Rectal smooth muscle tissue (tissue), 1 donor: ENCODE measurements around the gene AHSG.

Experiments
- H3K27ac ChIP-seq: one replicate; pipeline ENCODE4 v1.7.0; 2013; ENCODE audit warnings: low read depth, low read length, inconsistent platforms
- H3K27me3 ChIP-seq: one replicate; pipeline ENCODE4 v1.7.0; 2013; ENCODE audit warnings: low read length; ENCODE audit not compliant: control insufficient read depth, insufficient read depth
- H3K36me3 ChIP-seq: one replicate; pipeline ENCODE4 v1.7.0; 2013; ENCODE audit warnings: low read length; ENCODE audit not compliant: control insufficient read depth, insufficient read depth
- H3K4me1 ChIP-seq: one replicate; pipeline ENCODE4 v1.7.0; 2013; ENCODE audit warnings: low read length; ENCODE audit not compliant: control insufficient read depth, insufficient read depth
- H3K4me3 ChIP-seq: one replicate; pipeline ENCODE4 v1.7.0; 2013; ENCODE audit warnings: low read length
- H3K9ac ChIP-seq: one replicate; pipeline ENCODE4 v1.7.0; 2013; ENCODE audit warnings: low read length

Gene AHSG

DNA sequence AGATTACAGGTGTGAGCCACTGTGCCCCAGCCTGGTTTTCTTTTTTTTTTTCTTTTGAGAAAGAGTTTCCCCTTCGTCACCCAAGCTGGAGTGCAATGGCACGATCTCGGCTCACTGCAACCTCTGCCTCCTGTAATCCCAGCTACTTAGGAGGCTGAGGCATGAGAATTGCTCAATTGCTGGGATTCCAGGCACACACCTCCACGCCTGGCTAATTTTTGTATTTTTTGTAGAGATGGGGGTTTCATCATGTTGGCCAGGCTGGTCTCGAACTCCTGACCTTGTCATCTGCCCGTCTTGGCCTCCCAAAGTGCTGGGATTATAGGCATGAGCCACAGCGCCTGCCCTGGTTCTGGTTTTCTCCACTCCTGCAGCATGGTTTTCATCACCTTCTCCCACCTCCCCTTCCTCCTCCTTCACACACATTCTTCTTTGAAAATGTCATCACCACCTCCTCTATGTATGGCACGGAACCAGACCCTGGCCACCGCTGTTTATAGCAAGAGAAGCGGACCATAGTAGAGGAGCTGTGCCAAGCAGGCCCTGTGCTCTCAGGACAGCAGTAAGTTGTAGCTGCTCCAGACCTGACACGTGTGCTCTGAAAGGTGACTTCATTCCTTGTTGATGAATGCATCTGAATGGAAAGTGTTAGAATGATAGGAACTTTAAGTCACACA is 14.6 kb upstream of the AHSG start:
- Histone ChIP-seq H3K4me3 (no peak overlapping the region), H3K27ac (no peak overlapping the region)

DNA sequence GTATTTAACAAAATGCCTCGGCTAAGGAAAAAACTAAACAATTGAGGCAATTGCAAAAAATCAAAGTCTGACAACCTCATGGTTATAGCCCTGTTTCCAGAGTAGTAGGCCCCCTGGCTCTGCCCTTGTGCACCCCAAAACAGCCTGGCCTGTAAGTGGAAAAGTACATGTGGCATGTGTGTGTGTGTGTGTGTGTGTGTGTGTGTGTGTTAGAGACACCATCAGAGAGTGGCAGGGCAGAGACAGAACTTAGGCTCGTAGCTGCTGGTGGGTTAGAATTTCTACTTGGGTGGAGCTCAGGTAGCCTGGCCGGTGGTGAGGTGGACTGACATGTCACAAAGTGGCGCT is 14.1 kb upstream of the AHSG start:
- Histone ChIP-seq H3K9ac (no peak overlapping the region), H3K4me3 (no peak overlapping the region), H3K27me3 (no peaks in the 10 kb centered on the region), H3K27ac (no peak overlapping the region), H3K36me3 (no peaks in the 10 kb centered on the region), H3K4me1 (no peaks in the 10 kb centered on the region)

More for the DNA sequence above, 14.6 kb upstream of the AHSG start:
- H3K4me1 ChIP-seq: no peaks in the 10 kb centered on the region
- H3K9ac ChIP-seq: no peak overlapping the region
- H3K27me3 ChIP-seq: no peaks in the 10 kb centered on the region
- H3K36me3 ChIP-seq: no peaks in the 10 kb centered on the region

DNA sequence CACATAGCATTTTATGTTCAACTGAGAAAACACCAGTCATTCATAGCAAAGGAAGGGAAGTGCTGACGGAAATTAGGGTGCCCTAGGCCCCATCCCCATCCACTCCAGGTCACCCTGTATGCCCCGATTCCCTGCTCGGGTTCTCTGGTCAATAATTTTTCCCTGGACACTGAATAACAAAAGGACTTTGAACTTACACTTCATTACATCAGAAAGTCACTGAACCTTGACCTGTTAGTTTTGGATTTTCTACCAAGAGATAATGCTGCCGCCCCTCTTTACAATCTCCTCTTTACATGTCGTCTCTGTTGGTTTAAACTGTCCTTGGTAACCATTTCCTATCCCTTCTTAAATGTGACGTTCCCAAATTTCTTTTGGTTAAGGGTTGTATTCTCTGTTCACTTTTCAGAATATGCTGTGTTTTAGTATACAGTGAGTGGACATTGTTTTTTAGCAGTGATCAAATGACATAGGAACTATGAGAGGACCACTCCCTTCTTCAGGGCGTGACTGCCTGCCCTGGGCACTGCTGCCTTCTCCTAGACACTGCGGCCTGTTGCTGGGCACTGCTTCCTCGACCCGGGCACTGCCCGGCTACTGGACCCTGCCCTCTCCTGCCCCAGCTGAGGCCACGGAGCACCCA is 13.6 kb upstream of the AHSG start:
- H3K27me3 ChIP-seq: no peaks in the 10 kb centered on the region
- H3K36me3 ChIP-seq: no peaks in the 10 kb centered on the region
- no peak overlapping the region for H3K9ac ChIP-seq
- no peak overlapping the region for H3K27ac ChIP-seq
- H3K4me1 ChIP-seq: no peaks in the 10 kb centered on the region
- no peak overlapping the region for H3K4me3 ChIP-seq

DNA sequence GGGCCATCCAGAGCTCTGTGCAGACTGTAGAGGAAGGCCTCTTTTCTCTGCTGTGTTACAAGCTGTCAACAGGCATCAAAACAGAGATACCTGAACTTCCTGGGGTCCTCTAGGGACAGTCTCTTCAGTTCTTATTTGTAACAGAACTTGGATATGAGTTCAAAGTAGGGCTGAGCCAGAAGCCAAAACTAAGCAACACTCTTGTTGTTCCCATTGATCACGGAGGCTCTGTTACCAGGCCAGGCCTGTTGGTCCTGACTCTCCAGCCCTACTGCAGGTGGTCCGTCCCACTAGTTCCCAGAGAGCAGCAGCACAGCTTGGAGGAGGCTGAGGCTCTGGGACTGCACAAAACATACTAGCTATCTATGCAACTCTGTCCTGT is 13.1 kb upstream of the AHSG start:
- no peaks in the 10 kb centered on the region for H3K27me3 ChIP-seq
- H3K4me3 ChIP-seq: no peak overlapping the region
- H3K4me1 ChIP-seq: no peaks in the 10 kb centered on the region
- no peaks in the 10 kb centered on the region for H3K36me3 ChIP-seq
- H3K27ac ChIP-seq: no peak overlapping the region
- H3K9ac ChIP-seq: no peak overlapping the region

DNA sequence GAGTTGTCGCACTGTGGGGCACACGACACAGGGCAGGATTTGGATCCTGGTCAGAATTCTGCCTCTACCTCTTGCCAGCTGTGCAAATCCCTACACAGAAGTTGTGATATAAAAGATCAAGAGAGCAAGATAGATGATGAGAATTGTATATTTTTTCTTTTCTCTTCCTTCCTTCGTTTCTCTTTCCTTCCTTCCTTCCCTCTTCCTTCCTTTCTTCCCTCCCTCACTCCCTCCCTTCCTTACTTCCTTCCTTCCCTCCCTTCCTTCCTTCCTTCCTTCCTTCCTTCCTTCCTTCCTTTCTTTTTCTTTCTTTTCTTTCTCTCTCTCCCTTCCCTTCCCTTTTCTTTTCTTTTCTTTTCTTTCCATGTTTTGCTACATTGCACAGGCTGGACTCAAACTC is 12.0 kb upstream of the AHSG start:
- no peak overlapping the region for H3K27ac ChIP-seq
- no peaks in the 10 kb centered on the region for H3K4me1 ChIP-seq
- no peaks in the 10 kb centered on the region for H3K27me3 ChIP-seq
- no peak overlapping the region for H3K9ac ChIP-seq
- no peak overlapping the region for H3K4me3 ChIP-seq
- H3K36me3 ChIP-seq: no peaks in the 10 kb centered on the region

DNA sequence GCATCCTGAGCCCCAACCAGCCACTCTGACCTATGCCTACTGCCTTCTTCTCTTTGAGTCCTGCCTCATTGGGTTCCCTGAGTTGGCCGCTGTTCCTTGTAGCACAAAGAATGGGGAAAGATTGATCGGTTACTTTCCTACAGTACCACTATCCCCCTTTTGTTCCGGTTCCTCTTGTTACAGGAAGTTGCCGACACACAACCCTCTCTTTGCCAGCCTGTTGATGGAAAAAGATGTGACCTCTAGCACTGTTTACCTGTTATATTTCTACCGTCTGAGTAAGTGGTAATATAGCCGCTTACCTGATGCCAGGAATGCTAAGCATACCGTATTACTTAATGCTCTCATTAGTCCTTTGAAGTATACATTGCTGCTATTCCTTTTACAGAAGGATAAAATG is 9.7 kb upstream of the AHSG start:
- no peaks in the 10 kb centered on the region for H3K36me3 ChIP-seq
- no peak overlapping the region for H3K4me3 ChIP-seq
- H3K27ac ChIP-seq: no peak overlapping the region
- H3K9ac ChIP-seq: no peak overlapping the region
- H3K4me1 ChIP-seq: no peaks in the 10 kb centered on the region
- H3K27me3 ChIP-seq: no peaks in the 10 kb centered on the region

DNA sequence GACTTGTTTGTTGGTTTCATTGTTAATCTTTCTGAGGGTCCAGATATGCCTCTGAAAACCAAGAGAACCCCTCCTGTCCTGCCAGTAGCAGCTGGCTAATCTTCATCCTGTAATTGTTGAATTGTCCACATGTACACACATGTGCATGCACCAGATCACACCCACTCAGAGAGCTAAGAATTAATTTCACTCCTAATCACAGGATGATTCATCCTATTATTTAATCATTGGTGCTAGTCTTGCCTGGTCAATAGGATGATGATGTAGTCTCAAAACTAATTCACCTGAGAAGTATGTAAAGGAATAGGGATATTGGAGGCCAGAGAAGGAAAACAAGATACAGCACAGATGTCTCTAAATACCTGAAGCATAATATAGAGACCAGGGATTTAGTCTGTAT is 7.8 kb upstream of the AHSG start:
- Histone ChIP-seq H3K36me3 (no peaks in the 10 kb centered on the region), H3K9ac (no peak overlapping the region), H3K27me3 (no peaks in the 10 kb centered on the region), H3K27ac (no peak overlapping the region), H3K4me1 (no peaks in the 10 kb centered on the region), H3K4me3 (no peak overlapping the region)

DNA sequence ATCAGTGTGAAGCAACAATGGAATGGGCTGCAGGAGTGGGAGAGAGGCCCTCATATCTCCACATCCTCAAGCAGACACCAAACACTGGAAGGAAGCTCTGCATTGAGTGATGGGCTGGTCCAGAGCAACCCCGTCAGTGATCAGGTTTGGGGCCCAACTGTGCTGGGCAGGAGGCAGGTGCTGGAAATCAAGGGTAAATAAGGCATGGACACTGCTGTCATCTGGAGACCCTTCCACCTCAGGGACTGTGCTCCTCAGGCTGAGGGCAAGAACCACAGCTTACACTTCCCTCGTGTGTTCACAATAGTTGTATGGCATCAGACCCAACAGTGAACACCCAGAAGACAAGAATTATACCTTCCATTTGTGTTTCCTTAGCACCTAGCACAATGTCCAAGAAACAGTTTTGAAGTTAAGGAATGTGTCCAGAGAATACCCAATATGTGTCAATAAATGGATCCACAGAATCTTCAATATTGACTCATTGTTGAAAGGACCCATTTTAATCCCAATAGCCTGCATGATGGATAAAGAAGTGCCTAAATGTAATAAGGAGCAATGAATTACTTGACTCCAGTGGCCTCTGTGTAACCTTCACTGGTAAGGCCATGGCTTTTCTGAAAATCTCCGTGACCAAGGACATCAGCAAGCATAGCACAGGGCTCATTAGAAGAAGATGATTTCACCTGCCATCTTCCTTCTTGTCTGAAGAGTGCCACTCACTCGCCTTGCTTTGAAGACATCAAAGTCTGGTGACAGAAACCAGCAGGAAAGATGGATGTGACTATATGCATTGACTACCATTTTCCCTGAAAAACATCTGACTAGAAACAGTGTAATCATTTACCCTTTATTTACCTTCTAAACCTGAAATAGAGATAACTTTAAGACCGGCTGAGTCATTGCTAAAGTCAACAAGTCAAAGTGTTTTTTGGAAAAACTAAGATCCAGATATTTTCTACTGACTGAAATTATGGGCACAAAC is 7.0 kb upstream of the AHSG start:
- no peaks in the 10 kb centered on the region for H3K27me3 ChIP-seq
- no peaks in the 10 kb centered on the region for H3K36me3 ChIP-seq
- H3K27ac ChIP-seq: no peak overlapping the region
- H3K4me3 ChIP-seq: no peak overlapping the region
- no peak overlapping the region for H3K9ac ChIP-seq
- H3K4me1 ChIP-seq: no peaks in the 10 kb centered on the region

DNA sequence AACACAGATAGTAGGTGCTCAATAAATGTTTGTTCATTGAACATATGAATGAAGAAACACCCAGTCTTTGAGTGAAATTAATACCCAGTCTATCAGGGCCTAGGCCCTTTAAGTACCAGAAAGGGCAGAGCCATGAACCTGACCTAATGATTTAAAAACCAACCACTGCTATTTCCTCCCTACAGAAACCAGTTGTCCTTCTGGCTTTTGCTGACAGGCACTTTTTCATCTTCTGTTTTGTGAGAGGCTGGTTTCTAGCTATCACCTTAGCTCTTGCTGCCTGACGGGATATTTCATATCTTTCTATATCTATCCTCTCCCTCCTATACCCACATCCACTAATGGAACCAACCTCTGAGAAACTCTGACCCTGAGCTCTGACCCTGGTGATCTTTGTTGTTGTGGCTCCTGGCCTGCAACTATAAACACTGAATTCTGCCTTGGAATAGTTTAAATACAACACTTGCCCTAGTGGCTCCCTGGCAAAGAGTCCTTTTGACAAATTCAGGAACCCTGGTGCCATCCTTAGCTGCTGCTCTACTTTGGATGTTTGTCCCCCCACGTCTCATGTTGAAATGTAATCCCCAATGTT is 4.1 kb upstream of the AHSG start:
- H3K27ac ChIP-seq: no peak overlapping the region
- no peaks in the 10 kb centered on the region for H3K4me1 ChIP-seq
- no peak overlapping the region for H3K4me3 ChIP-seq
- H3K27me3 ChIP-seq: no peaks in the 10 kb centered on the region
- no peak overlapping the region for H3K9ac ChIP-seq
- H3K36me3 ChIP-seq: no peaks in the 10 kb centered on the region

DNA sequence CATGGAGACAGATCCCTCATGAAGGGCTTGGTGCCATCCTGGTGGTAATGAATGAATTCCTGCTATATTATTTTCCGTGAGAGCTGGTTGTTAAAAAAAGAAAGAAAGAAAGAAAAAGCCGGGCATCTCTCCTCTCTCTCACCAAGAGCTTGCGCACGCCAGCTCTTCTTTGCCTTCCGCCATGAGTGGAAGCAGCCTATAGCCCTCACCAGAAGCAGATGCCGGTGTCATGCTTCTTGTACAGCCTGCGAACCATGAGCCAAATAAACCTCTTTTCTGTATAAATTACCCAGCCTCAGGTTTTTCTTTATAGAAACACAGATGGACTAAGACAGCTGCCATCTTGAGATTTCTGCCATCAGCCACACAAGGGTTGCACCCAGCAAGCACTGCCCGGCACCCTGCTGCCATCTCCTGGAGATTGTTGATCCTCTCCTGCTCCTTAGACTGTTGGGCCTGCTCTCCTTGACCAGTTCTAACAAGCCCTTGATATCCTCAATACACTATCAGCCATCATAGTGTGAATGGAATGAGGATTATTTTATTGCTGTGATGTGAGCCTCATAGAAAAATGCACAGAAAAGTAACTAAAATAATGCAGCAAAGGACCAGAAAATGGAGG is 3.5 kb upstream of the AHSG start:
- no peaks in the 10 kb centered on the region for H3K36me3 ChIP-seq
- H3K27me3 ChIP-seq: no peaks in the 10 kb centered on the region
- H3K4me1 ChIP-seq: no peaks in the 10 kb centered on the region
- no peak overlapping the region for H3K9ac ChIP-seq
- no peak overlapping the region for H3K4me3 ChIP-seq
- H3K27ac ChIP-seq: no peak overlapping the region

DNA sequence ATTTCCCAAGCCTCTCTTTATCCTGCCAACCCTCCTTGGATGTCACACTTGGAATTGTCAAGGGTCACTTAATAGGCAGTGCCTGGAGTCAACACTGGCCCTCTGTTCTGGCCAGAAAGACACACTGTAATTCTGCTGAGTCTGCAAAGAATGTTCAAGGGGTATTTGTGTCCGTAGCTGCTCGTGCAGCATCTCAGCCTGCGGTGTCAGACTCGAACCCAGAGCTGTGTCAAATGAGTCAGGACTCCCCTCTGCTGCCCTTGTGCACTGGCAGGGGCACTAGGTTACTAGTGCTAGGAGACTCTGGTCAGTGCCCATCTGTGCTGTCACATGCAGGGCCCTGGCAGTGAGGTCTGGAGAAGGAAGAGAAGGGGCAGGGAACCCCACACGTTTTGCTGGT is 795 bp upstream of the AHSG start:
- no peaks in the 10 kb centered on the region for H3K4me1 ChIP-seq
- H3K27ac ChIP-seq: no peak overlapping the region
- no peaks in the 10 kb centered on the region for H3K36me3 ChIP-seq
- H3K4me3 ChIP-seq: no peak overlapping the region
- H3K9ac ChIP-seq: no peak overlapping the region
- H3K27me3 ChIP-seq: no peaks in the 10 kb centered on the region

DNA sequence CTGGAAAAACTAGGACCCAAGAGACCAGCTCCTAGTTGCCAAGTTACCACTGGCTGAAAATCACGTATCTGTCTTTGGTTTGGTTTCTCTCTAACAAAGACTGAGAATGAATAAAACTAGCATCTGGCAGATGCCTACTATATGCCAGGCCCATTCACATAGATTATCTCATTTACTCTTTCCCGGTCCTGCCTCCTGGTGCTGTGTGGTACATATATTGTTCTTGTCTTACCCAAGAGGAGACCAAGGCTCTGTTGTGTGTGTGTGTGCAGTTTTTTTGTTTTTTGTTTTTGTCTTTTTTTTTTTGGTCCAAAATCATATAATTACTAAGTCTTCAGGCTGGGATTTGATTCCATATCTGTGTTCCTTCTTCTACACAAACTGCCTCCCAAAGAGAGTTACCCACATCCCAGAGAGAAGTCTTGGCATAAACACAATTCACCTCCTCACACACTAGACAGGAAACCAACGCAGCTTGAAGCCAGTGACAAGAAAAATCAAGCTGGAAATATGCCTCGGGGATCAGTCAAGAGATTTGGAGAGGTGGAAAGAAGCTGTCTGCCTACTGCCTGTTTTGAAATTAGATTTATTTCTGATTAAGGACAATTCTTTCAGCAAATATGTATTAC is 891 bp downstream of the AHSG start:
- H3K36me3 ChIP-seq: no peaks in the 10 kb centered on the region
- no peak overlapping the region for H3K9ac ChIP-seq
- no peaks in the 10 kb centered on the region for H3K27me3 ChIP-seq
- no peak overlapping the region for H3K4me3 ChIP-seq
- H3K4me1 ChIP-seq: no peaks in the 10 kb centered on the region
- H3K27ac ChIP-seq: no peak overlapping the region
